T-helper 17 cell (primary cell): ENCODE data around the gene SLC6A19. TPM values are rescaled to one million over a fixed set of nuclear protein-coding genes. Genes with fewer than 3 reads are reported as not detected.

Experiments
- ATAC-seq: fragments of 150-1000 bp; cut with Tn5 transposase; 2 replicates; pipeline ENCODE4 v1.10.0; 2021; ENCODE audit warnings: mild to moderate bottlenecking, moderate library complexity
- DNase-seq, 3 donors: peaks; one replicate each; pipeline versions ENCODE4 v3.0.0 to v3.0.0-alpha.2; 2020 to 2021
- H3K9me3 ChIP-seq: one replicate; pipeline ENCODE4 v1.7.0; 2013; ENCODE audit warnings: low read length, mild to moderate bottlenecking; ENCODE audit not compliant: control insufficient read depth, poor library complexity, severe bottlenecking
- H3K27ac Mint-ChIP-seq: one replicate; pipeline ENCODE4 v1.8.0; 2022; ENCODE audit warnings: mild to moderate bottlenecking, moderate library complexity, mixed read lengths
- H3K27me3 Mint-ChIP-seq: one replicate; pipeline ENCODE4 v1.8.0; 2022; ENCODE audit warnings: mixed read lengths
- H3K36me3 Mint-ChIP-seq: one replicate; pipeline ENCODE4 v1.8.0; 2022; ENCODE audit warnings: low read depth, mixed read lengths
- H3K4me1 Mint-ChIP-seq: one replicate; pipeline ENCODE4 v1.8.0; 2022; ENCODE audit warnings: mild to moderate bottlenecking, mixed read lengths
- H3K4me3 Mint-ChIP-seq: one replicate; pipeline ENCODE4 v1.8.0; 2022; ENCODE audit warnings: mild to moderate bottlenecking, moderate library complexity, mixed read lengths
- total RNA-seq, 4 donors: library from RNA in 2 of 4; stranded (reverse) in 2 of 4; gene quantifications; one replicate each; pipeline ENCODE4 v1.2.3 and lab custom pipeline; 2022 to 2026

Gene SLC6A19
- total RNA-seq, 2 donors from 2014 or later: not detected

DNA sequence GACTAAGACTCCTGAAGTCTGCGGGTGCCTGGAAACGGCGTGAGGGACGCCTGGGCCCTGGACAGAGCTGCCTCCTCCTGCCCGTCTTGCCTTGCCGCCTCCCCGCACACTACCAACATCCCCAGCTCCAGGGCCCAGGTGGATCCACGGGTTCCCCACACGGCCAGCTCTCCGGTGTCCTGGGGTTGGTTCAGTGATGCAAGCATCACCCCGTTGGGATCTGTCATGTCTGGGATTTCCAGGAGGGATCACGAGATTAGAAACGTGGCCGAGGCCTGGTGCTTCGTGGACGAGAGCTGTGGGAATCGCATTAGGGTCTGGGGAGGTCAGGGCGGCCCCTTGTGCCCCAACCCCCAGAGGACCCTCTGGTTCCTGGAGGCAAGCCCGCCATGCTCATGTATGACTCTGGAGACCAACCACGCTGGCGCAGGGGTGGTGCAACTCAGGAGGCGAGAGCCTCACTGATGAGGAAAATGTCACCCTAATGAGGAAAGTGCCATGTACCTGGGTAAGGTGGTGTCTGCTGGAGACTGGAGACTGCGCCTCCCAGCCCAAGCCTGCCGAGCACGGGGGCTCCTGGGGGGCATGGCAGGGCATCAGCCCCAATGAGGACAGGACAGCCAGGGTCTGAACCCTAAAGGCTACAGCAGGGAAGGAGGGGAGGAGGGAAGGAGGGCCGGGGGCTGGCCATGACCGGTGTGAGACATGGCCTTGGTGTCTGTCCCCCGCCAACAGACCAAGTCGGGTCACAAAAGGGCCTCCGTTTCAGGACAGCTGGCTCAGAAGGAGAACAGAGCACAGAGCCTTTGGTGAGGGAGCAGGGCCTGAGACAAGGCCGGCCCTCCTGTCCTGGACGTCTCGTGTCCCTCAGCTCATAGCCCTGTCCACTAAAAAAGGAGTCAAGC is 31.9 kb upstream of the SLC6A19 start:
- no peak for DNase-seq
- Mint-ChIP-seq H3K4me3 (no peak overlapping the region), H3K36me3 (peaks cover 5% of the 10 kb centered on the region), H3K4me1 (peaks cover 8% of the 10 kb centered on the region), H3K27me3 (peaks cover 32% of the 10 kb centered on the region), H3K27ac (no peak overlapping the region)
- no peak for ATAC-seq
- H3K9me3 ChIP-seq: no peaks in the 10 kb centered on the region

DNA sequence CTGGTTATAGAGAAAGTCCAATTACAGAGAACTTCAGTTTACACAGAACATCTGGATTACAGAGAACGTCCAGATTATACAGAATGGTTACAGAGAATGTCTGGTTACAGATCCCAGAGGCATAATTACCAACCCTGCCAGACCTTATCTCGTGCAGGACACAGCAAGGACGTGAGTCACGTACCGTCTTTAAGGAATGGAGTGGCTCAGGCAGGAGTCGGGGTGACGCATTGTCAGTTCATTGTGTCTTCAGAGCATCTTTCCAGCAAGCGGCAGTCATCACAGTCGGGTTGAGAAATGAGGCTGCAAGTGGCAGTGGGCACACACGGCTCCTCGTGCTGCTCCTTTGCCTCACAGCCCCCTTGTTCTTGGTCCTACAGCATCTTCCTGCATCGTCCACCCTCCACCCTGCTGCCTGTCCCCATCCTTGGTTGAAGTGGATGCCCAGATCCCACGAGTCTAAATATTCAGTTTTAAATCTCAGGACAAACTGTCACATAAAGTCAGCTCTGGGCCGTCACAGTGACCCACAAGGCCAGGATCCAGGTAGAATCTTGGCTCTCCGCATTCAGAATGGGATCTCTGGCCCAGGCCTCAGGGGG is 30.0 kb upstream of the SLC6A19 start:
- H3K9me3 ChIP-seq: no peaks in the 10 kb centered on the region
- no peak for DNase-seq
- ATAC-seq: no peak
- Mint-ChIP-seq H3K27me3 (peaks cover 29% of the 10 kb centered on the region), H3K4me1 (peaks cover 8% of the 10 kb centered on the region), H3K4me3 (no peak overlapping the region), H3K36me3 (peaks cover 3% of the 10 kb centered on the region), H3K27ac (no peak overlapping the region)

DNA sequence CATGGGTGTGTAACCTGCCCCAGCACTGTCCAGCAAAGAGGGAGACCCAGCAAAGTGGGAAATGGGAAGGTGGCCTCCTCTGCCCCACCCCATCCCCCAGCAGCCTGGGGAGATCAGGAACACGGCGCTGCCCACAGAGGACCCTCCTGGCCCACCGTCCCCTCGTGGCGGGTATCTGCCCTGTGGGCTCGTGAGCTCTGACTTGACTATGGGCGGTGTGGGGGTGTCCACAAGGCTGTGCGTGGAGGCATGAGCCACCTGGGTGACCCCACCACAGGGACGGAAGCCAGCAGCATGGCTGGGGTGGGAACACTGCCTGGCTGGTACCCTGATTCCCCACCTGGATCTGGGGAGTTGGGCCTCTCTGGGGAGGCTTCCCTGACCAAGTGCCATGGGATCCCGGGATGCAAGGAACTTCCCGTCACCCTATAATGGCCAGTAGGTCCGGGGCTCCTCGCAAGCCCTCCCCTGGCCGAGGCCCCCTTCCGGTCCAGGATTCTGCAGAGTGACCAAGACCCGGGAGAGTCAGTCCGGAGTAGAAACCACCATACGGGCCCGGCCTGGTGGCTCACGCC is 29.3 kb upstream of the SLC6A19 start:
- no peak for DNase-seq
- Mint-ChIP-seq H3K36me3 (no peaks in the 10 kb centered on the region), H3K27me3 (peaks cover 24% of the 10 kb centered on the region), H3K4me1 (peaks cover 8% of the 10 kb centered on the region), H3K27ac (no peak overlapping the region), H3K4me3 (no peak overlapping the region)
- no peak for ATAC-seq
- no peaks in the 10 kb centered on the region for H3K9me3 ChIP-seq

DNA sequence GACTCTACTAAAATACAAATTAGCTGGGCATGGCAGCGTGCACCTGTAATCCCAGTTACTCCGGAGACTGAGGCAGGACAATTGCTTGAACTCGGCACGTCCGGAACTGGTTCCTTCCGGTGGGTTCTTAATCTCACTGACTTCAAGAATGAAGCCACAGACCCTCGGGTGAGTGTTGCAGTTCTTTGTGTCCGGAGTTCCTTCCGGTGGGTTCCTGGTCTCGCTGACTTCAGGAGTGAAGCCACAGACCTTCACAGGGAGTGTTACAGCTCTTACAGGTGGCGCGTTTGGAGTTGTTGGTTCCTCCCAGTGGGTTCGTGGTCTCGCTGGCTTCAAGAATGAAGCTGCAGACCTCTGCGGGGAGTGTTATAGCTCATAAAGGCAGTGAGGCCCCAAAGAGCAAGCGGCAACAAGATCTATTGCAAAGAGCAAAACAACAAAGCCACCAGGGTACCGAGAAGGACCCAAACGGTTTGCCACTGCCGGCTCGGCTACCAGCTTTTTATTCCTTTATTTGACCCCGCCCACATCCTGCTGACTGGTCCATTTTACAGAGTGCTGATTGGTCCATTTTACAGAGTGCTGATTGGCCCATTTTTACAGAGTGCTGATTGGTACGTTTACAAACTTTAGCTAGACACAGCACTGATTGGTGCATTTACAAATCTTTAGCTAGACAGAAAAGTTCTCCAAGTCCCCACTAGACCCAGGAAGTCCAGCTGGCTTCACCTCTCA is 28.6 kb upstream of the SLC6A19 start:
- Mint-ChIP-seq H3K36me3 (no peaks in the 10 kb centered on the region), H3K4me3 (peak overlapping the region; percentile 50), H3K4me1 (peaks cover 8% of the 10 kb centered on the region), H3K27me3 (peaks cover 23% of the 10 kb centered on the region), H3K27ac (no peak overlapping the region)
- no peak for DNase-seq
- H3K9me3 ChIP-seq: no peaks in the 10 kb centered on the region
- no peak for ATAC-seq

DNA sequence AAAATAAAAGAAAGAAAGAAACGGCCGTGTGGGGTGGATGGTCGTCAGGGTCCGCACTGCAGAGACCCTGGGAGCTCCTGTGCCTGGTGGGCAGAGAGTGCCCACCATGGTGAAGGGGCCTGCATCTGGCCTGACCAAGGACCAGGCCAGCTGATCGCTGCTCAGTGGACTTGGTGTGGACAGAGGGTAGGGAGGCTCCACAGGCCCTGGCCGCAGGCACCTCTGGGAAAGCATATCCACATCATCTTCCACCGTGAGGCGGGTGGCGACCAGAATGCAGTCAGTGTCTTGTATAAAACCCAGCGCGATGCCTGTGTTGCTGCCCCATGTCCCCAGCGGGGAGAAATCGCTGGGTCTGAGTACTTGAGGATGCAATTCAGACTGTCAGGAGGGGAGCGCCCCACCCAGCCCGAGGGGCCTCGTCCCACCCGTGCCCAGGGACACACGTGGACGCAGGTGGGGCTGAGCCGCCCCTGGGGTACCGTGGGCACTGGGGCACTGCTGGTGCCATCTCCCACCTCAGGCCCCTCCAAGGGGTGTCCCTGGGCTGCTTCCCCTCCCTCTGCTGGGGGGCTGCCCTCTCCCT is 27.8 kb upstream of the SLC6A19 start:
- DNase-seq: no peak

DNA sequence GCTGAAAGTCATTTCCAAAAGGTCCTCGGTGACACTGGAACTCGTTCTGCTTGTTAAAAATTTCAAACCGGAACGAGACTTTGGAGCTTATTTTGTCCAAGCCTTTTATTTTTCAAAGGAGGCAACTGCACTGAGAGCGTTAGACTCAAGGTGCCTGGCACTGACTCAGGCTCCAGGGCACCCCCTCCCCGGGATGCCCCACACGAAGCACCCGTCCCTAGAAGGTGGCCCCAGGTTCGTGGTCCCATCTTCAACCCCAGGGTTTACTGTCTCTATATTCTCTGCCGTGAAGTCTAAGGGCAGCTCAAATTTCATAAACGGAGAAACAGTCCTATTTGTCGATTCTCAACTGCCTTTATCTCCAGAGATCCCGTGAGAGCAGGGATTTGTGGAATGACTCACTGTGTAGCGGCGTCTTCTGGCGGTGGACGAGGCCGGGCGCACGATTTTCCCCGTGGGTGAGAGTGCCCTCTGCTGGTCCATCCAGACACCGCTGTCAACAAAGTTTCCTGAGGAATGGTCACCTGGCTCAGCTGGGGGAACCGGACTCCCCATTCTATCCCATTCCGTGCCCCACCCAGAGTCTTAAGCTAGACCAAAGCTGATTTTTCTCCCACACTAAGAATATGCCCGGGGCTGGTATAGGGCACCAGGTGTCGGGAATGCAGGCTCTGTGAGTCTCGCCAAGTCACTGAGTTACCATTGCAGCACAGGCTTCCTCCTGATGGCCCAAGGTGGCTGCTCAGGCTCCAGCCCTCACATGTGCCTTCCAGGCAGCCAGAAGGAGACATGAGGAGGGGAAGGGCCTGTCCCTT is 27.1 kb upstream of the SLC6A19 start:
- Mint-ChIP-seq H3K36me3 (no peaks in the 10 kb centered on the region), H3K27ac (no peak overlapping the region), H3K27me3 (peaks cover 15% of the 10 kb centered on the region), H3K4me3 (no peak overlapping the region), H3K4me1 (peaks cover 2% of the 10 kb centered on the region)
- ATAC-seq: peak; percentile 62
- H3K9me3 ChIP-seq: no peaks in the 10 kb centered on the region
- DNase-seq: peak in 2 of 3 donors; percentile 16 to 25

More for the DNA sequence above, 27.8 kb upstream of the SLC6A19 start:
- Mint-ChIP-seq H3K4me3 (no peak overlapping the region), H3K27ac (no peak overlapping the region), H3K36me3 (no peaks in the 10 kb centered on the region), H3K27me3 (peaks cover 17% of the 10 kb centered on the region), H3K4me1 (peaks cover 2% of the 10 kb centered on the region)
- no peak for ATAC-seq
- H3K9me3 ChIP-seq: no peaks in the 10 kb centered on the region

DNA sequence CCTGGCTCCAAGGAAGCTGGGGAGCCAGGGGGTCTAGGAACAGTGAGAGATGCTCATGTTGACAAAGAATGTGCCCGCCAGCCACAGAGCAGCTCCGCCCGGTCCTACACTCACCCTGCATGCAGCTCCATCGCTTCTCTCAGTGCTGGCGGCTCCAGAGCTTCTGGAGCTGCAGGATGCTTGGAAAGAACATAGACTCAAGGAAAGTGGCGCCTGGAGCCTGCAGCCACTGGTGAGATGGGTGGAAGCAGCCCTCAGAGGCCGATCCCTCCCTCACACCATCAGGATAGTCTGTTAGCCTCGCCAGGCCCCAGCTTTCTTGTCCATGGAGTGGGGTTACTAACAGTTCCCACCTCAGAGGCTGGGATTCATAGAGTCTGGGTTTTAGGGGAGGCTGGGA is 26.4 kb upstream of the SLC6A19 start:
- H3K4me1 Mint-ChIP-seq: peaks cover 2% of the 10 kb centered on the region
- peaks cover 12% of the 10 kb centered on the region for H3K27me3 Mint-ChIP-seq
- no peak for DNase-seq
- H3K36me3 Mint-ChIP-seq: no peaks in the 10 kb centered on the region
- H3K9me3 ChIP-seq: no peaks in the 10 kb centered on the region
- no peak overlapping the region for H3K27ac Mint-ChIP-seq
- no peak overlapping the region for H3K4me3 Mint-ChIP-seq
- ATAC-seq: no peak

DNA sequence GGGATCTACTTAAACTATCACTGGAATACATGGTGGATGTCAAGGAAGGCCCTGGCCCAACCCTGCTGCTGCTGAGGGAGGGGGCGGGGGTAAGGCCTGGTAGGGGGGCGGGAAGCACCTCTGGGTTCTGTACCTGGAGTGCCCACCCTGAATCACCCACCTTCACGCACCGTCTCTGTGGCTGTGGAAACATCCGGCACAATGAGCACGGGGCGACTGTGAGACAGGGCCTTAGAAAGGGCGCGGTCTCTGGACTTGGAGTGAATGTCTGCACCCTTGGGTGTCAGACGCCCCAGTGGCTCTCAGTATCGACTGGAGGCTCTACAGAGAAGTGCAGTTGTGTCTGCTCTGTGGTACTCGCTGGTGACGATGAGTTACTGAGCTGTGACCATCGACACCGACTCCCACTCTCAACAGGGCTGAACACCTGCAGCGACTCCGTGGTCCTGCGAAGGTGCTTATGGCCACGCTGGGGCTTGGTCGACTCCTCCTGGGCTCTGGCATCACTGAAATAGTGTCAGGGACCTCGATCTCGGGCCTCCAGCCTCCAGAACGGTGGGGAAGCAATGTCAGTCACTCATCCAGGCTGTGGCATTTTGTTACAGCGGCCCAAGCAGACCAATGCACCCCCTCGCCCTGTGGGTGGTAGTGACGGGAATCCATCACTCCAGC is 25.5 kb upstream of the SLC6A19 start:
- peaks cover 2% of the 10 kb centered on the region for H3K4me1 Mint-ChIP-seq
- DNase-seq (no peak), ATAC-seq (no peak)
- no peak overlapping the region for H3K4me3 Mint-ChIP-seq
- no peaks in the 10 kb centered on the region for H3K9me3 ChIP-seq
- no peaks in the 10 kb centered on the region for H3K36me3 Mint-ChIP-seq
- peaks cover 12% of the 10 kb centered on the region for H3K27me3 Mint-ChIP-seq
- H3K27ac Mint-ChIP-seq: no peak overlapping the region

DNA sequence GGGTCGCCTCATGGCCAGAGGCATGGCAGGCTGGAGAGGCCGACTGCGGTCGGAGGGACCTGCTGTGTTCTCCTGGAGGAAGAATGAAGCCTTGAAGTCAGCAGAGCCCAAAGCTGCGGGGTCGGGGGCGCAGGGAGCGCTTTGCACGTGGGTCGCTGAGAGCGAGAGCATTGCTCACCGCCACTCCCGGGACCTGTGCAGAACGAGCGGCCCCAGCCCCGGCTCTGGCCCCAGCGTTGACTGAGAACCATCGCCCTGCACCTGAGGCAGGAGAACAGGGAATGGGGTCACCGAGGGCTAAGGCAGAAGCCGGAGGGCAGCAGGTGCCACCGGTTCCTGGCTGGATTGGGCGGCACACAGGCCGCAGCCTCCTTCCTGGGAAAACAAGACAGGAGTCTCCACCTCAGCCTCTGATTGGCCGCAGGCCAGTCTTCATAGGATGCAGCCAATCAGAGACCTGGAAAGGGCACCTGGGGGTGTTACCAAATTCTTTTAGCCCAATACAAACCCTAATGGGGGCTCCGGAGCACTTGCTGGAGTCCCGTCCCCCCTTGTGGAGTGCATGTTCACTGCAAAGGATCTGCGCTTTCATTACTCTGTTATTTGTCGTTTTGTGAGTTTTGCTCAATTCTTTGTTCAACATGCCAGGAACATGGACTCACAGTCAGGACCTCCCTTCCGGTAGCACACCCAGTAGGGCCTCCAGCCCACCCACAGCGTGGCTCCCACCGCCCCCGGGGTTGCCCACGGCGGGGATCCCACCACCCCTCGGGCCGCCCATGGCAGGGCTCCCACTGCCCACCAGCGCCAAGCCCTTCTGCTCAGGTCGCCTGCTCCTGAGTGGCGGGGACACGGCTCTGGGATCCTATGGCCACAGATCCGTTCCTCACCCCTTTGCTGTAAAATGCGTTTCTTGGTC is 24.7 kb upstream of the SLC6A19 start:
- DNase-seq (peak in 1 of 3 donors; percentile 10), ATAC-seq (no peak)
- Mint-ChIP-seq H3K36me3 (no peaks in the 10 kb centered on the region), H3K4me1 (no peaks in the 10 kb centered on the region), H3K27ac (no peak overlapping the region), H3K4me3 (no peak overlapping the region), H3K27me3 (peaks cover 12% of the 10 kb centered on the region)
- H3K9me3 ChIP-seq: no peaks in the 10 kb centered on the region

DNA sequence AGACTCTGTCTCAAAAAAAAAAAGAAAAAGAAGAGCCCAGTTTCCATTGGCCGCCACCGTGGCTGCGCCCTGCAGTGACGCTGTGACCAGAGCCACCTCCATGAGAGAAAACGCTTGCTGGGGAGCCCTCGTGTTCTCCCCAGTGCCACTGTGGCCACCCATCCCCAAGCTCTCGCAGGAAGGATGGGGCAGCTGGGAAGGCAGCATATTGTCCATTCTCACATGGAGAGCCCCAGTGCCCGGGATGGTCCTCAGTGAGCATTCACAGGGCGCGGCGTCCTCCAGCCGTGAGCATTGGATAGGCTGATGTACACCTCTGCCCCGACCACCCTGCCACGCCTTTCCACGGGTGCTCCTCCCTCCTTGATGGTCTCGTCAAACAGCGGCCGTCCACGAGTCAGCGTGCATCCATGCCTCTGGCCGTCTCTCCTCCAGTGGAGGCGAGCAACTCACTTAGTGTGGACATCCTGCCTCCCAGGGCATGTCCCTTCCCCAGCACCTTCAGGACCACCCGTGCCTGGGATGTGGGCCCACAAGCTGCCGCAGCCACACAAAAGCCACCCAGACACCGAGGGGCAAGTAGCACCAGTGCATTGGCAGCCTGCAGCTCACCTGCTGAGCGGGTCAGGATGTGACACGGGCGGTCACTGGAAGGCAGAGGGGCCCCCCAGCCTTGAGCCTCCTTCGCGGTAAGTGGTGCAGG is 23.4 kb upstream of the SLC6A19 start:
- DNase-seq (peak in 1 of 3 donors; percentile 9), ATAC-seq (no peak)
- H3K4me1 Mint-ChIP-seq: no peaks in the 10 kb centered on the region
- H3K27me3 Mint-ChIP-seq: peaks cover 11% of the 10 kb centered on the region
- H3K27ac Mint-ChIP-seq: no peak overlapping the region
- H3K4me3 Mint-ChIP-seq: no peak overlapping the region
- no peaks in the 10 kb centered on the region for H3K36me3 Mint-ChIP-seq
- H3K9me3 ChIP-seq: no peaks in the 10 kb centered on the region
